Measurements from ENCODE around the gene NELFCD.

The NELFCD gene

GRCh38 chr20:58989196-58989595, 8.1 kb downstream of the NELFCD start:
- Histone ChIP-seq H2BK15ac (ENCODE audit: low read depth, poor library complexity, severe bottlenecking) (no peak overlapping the region), H3K4me2 (ENCODE audit: low read length, poor library complexity, severe bottlenecking) (no peak overlapping the region), H3K79me1 (replicated peaks; ENCODE audit: low read length, poor library complexity, severe bottlenecking) (peaks cover 47% of the 10 kb centered on the region), H3K27me3 (ENCODE audit: control insufficient read depth in 1 of 2, insufficient read depth in 1 of 2, low read length in 2 of 2) (no peaks in the 10 kb centered on the region), H2BK5ac (ENCODE audit: low read depth, low read length, poor library complexity, severe bottlenecking) (no peak overlapping the region), H4K8ac (ENCODE audit: low read length) (no peak overlapping the region), H2BK12ac (ENCODE audit: low read length in 2 of 2) (no peak overlapping the region), H2BK120ac (ENCODE audit: low read depth, low read length) (no peak overlapping the region), H3K18ac (ENCODE audit: low read depth in 1 of 2, low read length in 2 of 2) (no peak overlapping the region), H2AK5ac (ENCODE audit: low read length, severe bottlenecking) (no peak overlapping the region), H3K4ac (ENCODE audit: low read depth in 1 of 2, low read length in 2 of 2) (no peak overlapping the region), H3K4me3 (ENCODE audit: insufficient read depth in 1 of 2, low read depth in 1 of 2, low read length in 2 of 2) (no peak overlapping the region), H4K91ac (ENCODE audit: low read length) (no peak overlapping the region), H2AFZ (ENCODE audit: low read depth, low read length) (no peak overlapping the region), H3K9ac (ENCODE audit: low read length) (no peak overlapping the region), H3K14ac (ENCODE audit: low read length in 2 of 2) (no peak overlapping the region), H3K23ac (ENCODE audit: low read length in 2 of 2) (no peak overlapping the region), H3K36me3 (ENCODE audit: control insufficient read depth in 1 of 2, insufficient read depth in 2 of 2, low read depth in 1 of 2, low read length in 2 of 2) (peaks cover 55 to 78% of the 10 kb centered on the region in 2 experiments), H3K4me1 (ENCODE audit: control insufficient read depth, insufficient read depth, low read depth, low read length) (peaks cover 15% of the 10 kb centered on the region), H3K27ac (ENCODE audit: low read length, poor library complexity, severe bottlenecking) (no peak overlapping the region), H3K9me3 (ENCODE audit: control insufficient read depth, low read length) (no peaks in the 10 kb centered on the region)
- DNase-seq: no peak
- 93% methylated on average over 10 of the region's 10 CpGs for WGBS

GRCh38 chr20:58990651-58991445, 9.8 kb downstream of the NELFCD start:
- Histone ChIP-seq H3K14ac (ENCODE audit: low read length in 2 of 2) (no peak overlapping the region), H3K27me3 (ENCODE audit: control insufficient read depth in 1 of 2, insufficient read depth in 1 of 2, low read length in 2 of 2) (no peaks in the 10 kb centered on the region), H3K23ac (ENCODE audit: low read length in 2 of 2) (no peak overlapping the region), H2AFZ (ENCODE audit: low read depth, low read length) (no peak overlapping the region), H3K4ac (ENCODE audit: low read depth in 1 of 2, low read length in 2 of 2) (no peak overlapping the region), H3K4me3 (ENCODE audit: insufficient read depth in 1 of 2, low read depth in 1 of 2, low read length in 2 of 2) (no peak overlapping the region), H2BK15ac (ENCODE audit: low read depth, poor library complexity, severe bottlenecking) (no peak overlapping the region), H3K9ac (ENCODE audit: low read length) (no peak overlapping the region), H4K8ac (ENCODE audit: low read length) (no peak overlapping the region), H2AK5ac (ENCODE audit: low read length, severe bottlenecking) (no peak overlapping the region), H4K91ac (ENCODE audit: low read length) (no peak overlapping the region), H3K79me1 (replicated peaks; ENCODE audit: low read length, poor library complexity, severe bottlenecking) (peaks cover 40% of the 10 kb centered on the region), H2BK12ac (ENCODE audit: low read length in 2 of 2) (no peak overlapping the region), H3K4me1 (ENCODE audit: control insufficient read depth, insufficient read depth, low read depth, low read length) (peaks cover 20% of the 10 kb centered on the region), H2BK120ac (ENCODE audit: low read depth, low read length) (no peak overlapping the region), H3K9me3 (ENCODE audit: control insufficient read depth, low read length) (no peaks in the 10 kb centered on the region), H3K27ac (ENCODE audit: low read length, poor library complexity, severe bottlenecking) (no peak overlapping the region), H3K4me2 (ENCODE audit: low read length, poor library complexity, severe bottlenecking) (no peak overlapping the region), H2BK5ac (ENCODE audit: low read depth, low read length, poor library complexity, severe bottlenecking) (no peak overlapping the region), H3K36me3 (ENCODE audit: control insufficient read depth in 1 of 2, insufficient read depth in 2 of 2, low read depth in 1 of 2, low read length in 2 of 2) (peaks cover 70 to 93% of the 10 kb centered on the region in 2 experiments), H3K18ac (ENCODE audit: low read depth in 1 of 2, low read length in 2 of 2) (no peak overlapping the region)
- no peak for DNase-seq
- over 99% methylated on average over 14 of the region's 14 CpGs for WGBS

- Histone ChIP-seq H3K27ac (ENCODE audit: low read length, poor library complexity, severe bottlenecking) (no peak overlapping the region), H3K79me1 (replicated peaks; ENCODE audit: low read length, poor library complexity, severe bottlenecking) (peaks cover 35% of the 10 kb centered on the region), H4K8ac (ENCODE audit: low read length) (no peak overlapping the region), H3K23ac (ENCODE audit: low read length in 2 of 2) (no peak overlapping the region), H2AK5ac (ENCODE audit: low read length, severe bottlenecking) (no peak overlapping the region), H4K91ac (ENCODE audit: low read length) (no peak overlapping the region), H2BK15ac (ENCODE audit: low read depth, poor library complexity, severe bottlenecking) (no peak overlapping the region), H3K4me3 (ENCODE audit: insufficient read depth in 1 of 2, low read depth in 1 of 2, low read length in 2 of 2) (no peak overlapping the region), H3K4me2 (ENCODE audit: low read length, poor library complexity, severe bottlenecking) (no peak overlapping the region), H2BK12ac (ENCODE audit: low read length in 2 of 2) (no peak overlapping the region), H3K9ac (ENCODE audit: low read length) (no peak overlapping the region), H3K36me3 (ENCODE audit: control insufficient read depth in 1 of 2, insufficient read depth in 2 of 2, low read depth in 1 of 2, low read length in 2 of 2) (peaks cover 70 to 97% of the 10 kb centered on the region in 2 experiments), H2AFZ (ENCODE audit: low read depth, low read length) (no peak overlapping the region), H2BK5ac (ENCODE audit: low read depth, low read length, poor library complexity, severe bottlenecking) (no peak overlapping the region), H3K27me3 (ENCODE audit: control insufficient read depth in 1 of 2, insufficient read depth in 1 of 2, low read length in 2 of 2) (no peaks in the 10 kb centered on the region), H3K4ac (ENCODE audit: low read depth in 1 of 2, low read length in 2 of 2) (no peak overlapping the region), H3K9me3 (ENCODE audit: control insufficient read depth, low read length) (no peaks in the 10 kb centered on the region), H3K14ac (ENCODE audit: low read length in 2 of 2) (no peak overlapping the region), H3K4me1 (ENCODE audit: control insufficient read depth, insufficient read depth, low read depth, low read length) (peaks cover 24% of the 10 kb centered on the region), H2BK120ac (ENCODE audit: low read depth, low read length) (no peak overlapping the region), H3K18ac (ENCODE audit: low read depth in 1 of 2, low read length in 2 of 2) (no peak overlapping the region)
- WGBS: 96% methylated on average over 9 of the region's 9 CpGs
- DNase-seq: no peak
Observed at GRCh38 chr20:58991715-58992114, 10.7 kb downstream of the NELFCD start.

- DNase-seq: no peak
- no peak overlapping the region for H3K18ac ChIP-seq (ENCODE audit: low read depth in 1 of 2, low read length in 2 of 2)
- H3K4me3 ChIP-seq (ENCODE audit: insufficient read depth in 1 of 2, low read depth in 1 of 2, low read length in 2 of 2): no peak overlapping the region
- no peak overlapping the region for H3K9ac ChIP-seq (ENCODE audit: low read length)
- H2BK5ac ChIP-seq (ENCODE audit: low read depth, low read length, poor library complexity, severe bottlenecking): no peak overlapping the region
- H3K79me1 ChIP-seq (replicated peaks; ENCODE audit: low read length, poor library complexity, severe bottlenecking): peaks cover 30% of the 10 kb centered on the region
- no peak overlapping the region for H2AK5ac ChIP-seq (ENCODE audit: low read length, severe bottlenecking)
- no peaks in the 10 kb centered on the region for H3K9me3 ChIP-seq (ENCODE audit: control insufficient read depth, low read length)
- no peak overlapping the region for H3K4me2 ChIP-seq (ENCODE audit: low read length, poor library complexity, severe bottlenecking)
- WGBS: 100% methylated on average over 3 of the region's 3 CpGs
- H2BK12ac ChIP-seq (ENCODE audit: low read length in 2 of 2): no peak overlapping the region
- H2BK120ac ChIP-seq (ENCODE audit: low read depth, low read length): no peak overlapping the region
- no peaks in the 10 kb centered on the region for H3K27me3 ChIP-seq (ENCODE audit: control insufficient read depth in 1 of 2, insufficient read depth in 1 of 2, low read length in 2 of 2)
- H3K4me1 ChIP-seq (ENCODE audit: control insufficient read depth, insufficient read depth, low read depth, low read length): peaks cover 20% of the 10 kb centered on the region
- no peak overlapping the region for H3K23ac ChIP-seq (ENCODE audit: low read length in 2 of 2)
- H2AFZ ChIP-seq (ENCODE audit: low read depth, low read length): no peak overlapping the region
- H2BK15ac ChIP-seq (ENCODE audit: low read depth, poor library complexity, severe bottlenecking): no peak overlapping the region
- no peak overlapping the region for H3K4ac ChIP-seq (ENCODE audit: low read depth in 1 of 2, low read length in 2 of 2)
- no peak overlapping the region for H3K27ac ChIP-seq (ENCODE audit: low read length, poor library complexity, severe bottlenecking)
- no peak overlapping the region for H4K8ac ChIP-seq (ENCODE audit: low read length)
- no peak overlapping the region for H4K91ac ChIP-seq (ENCODE audit: low read length)
- H3K36me3 ChIP-seq (ENCODE audit: control insufficient read depth in 1 of 2, insufficient read depth in 2 of 2, low read depth in 1 of 2, low read length in 2 of 2): peaks cover 75 to 96% of the 10 kb centered on the region in 2 experiments
- no peak overlapping the region for H3K14ac ChIP-seq (ENCODE audit: low read length in 2 of 2)
Observed at GRCh38 chr20:58992911-58993310, 11.9 kb downstream of the NELFCD start.

Measured in mesenchymal stem cell (in vitro differentiated cells and primary cell).